ENCODE results near the gene HRAS. TPM values are rescaled to one million over a fixed set of nuclear protein-coding genes. Genes with fewer than 3 reads are reported as not detected.
A peak's percentile ranks its signal among the peaks of the same experiment; 100 is the strongest.

The HRAS gene
- total RNA-seq, 4 donors from 2014 or later: 56.7 to 106 (median 85.2) TPM

DNA sequence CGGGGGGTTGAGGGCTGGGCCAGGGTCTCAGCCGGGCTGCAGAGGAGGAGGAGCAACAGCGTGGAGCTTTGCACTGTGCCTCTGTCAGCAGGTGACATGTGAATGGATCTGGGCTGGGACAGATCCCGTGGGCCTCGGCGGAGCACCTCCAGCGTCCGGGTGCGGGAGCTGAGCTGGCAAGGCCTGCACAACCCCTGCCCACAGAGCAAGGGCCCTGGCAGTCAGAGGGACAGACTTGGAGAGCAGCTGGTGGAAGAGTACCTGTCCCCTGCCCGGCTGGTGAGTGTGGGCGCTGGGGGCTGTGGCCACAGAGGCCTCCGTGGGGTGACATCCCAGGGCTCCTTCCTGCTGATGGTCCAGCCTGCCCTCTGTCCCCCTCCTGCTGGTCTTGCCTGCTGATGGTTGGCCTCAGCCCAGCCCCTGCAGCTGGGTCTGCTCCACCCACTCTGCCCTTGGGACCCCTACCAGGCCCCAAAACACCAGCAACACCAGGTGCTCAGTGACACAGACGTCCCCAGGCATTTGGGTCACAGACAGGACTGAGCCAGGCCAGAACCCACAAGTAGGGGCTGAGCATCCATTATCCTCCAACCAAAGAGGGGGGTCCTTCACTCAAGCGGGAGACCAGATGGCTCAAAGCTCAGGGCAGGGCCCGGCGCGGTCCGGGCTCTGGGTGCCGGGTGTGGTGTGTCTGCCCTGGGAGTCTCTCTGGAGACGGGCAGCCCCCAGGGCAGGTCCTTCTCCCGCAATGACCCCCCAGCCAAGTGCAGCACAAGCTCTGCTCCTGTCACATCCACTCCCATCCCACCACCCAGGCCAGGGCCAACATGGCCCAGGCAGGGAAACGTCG, 5.4 kb upstream of the HRAS start:
- intact Hi-C loops (cut with DNase I): no loop called here
- Histone ChIP-seq H3K27me3 (no peaks in the 10 kb centered on the region), H3K27ac (no peak overlapping the region), H3K9me3 (no peaks in the 10 kb centered on the region), H3K4me3 (no peak overlapping the region), H3K4me1 (peaks cover 19 to 33% (median 20%) of the 10 kb centered on the region in 3 donors), H3K36me3 (no peaks in the 10 kb centered on the region)
- 93 to 100% methylated on average over 3 to 4 of the region's 23 CpGs for WGBS, 2 donors
- TF ChIP-seq, protein P1, sequence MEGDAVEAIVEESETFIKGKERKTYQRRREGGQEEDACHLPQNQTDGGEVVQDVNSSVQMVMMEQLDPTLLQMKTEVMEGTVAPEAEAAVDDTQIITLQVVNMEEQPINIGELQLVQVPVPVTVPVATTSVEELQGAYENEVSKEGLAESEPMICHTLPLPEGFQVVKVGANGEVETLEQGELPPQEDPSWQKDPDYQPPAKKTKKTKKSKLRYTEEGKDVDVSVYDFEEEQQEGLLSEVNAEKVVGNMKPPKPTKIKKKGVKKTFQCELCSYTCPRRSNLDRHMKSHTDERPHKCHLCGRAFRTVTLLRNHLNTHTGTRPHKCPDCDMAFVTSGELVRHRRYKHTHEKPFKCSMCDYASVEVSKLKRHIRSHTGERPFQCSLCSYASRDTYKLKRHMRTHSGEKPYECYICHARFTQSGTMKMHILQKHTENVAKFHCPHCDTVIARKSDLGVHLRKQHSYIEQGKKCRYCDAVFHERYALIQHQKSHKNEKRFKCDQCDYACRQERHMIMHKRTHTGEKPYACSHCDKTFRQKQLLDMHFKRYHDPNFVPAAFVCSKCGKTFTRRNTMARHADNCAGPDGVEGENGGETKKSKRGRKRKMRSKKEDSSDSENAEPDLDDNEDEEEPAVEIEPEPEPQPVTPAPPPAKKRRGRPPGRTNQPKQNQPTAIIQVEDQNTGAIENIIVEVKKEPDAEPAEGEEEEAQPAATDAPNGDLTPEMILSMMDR (IDR thresholded peaks at IDR 0.05): no peak
- no peak for TF ChIP-seq POLR2A (IDR thresholded peaks at IDR 0.05)
- DNase-seq: no peak

DNA sequence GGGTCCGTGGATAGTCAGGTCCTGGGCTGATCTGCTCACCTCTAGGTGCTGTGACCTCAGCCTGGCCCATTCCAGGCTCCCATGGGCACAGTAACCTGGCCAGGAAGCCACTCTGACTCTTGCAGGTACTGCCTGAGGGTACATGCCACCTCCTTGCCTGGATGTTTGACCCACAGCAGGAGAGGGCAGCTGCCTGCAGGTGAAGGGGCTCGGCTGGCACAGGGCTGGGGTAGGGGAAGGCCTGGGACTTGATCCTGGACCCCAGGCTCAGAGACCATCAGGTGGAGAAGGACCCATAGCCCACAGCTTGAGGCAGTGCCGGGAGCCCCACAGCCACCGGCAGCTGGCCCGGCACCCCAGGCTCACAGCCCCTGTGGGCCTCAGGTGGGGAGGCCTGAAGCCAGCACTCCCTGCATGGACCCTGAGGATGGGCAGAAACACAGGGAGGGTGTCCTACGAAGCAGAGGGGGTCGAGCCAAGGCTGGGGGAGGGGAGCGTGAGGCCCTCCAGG, 4.7 kb upstream of the HRAS start:
- H3K27ac ChIP-seq: no peak overlapping the region
- peaks cover 20 to 34% (median 20%) of the 10 kb centered on the region in 3 donors for H3K4me1 ChIP-seq
- H3K36me3 ChIP-seq: no peaks in the 10 kb centered on the region
- no peak for TF ChIP-seq POLR2A (IDR thresholded peaks at IDR 0.05)
- no peaks in the 10 kb centered on the region for H3K27me3 ChIP-seq
- no peak overlapping the region for H3K4me3 ChIP-seq
- 63 to 80% methylated on average over 1 of the region's 8 CpGs for WGBS, 2 donors
- intact Hi-C loops (cut with DNase I): no loop called here
- H3K9me3 ChIP-seq: no peaks in the 10 kb centered on the region
- DNase-seq: no peak

DNA sequence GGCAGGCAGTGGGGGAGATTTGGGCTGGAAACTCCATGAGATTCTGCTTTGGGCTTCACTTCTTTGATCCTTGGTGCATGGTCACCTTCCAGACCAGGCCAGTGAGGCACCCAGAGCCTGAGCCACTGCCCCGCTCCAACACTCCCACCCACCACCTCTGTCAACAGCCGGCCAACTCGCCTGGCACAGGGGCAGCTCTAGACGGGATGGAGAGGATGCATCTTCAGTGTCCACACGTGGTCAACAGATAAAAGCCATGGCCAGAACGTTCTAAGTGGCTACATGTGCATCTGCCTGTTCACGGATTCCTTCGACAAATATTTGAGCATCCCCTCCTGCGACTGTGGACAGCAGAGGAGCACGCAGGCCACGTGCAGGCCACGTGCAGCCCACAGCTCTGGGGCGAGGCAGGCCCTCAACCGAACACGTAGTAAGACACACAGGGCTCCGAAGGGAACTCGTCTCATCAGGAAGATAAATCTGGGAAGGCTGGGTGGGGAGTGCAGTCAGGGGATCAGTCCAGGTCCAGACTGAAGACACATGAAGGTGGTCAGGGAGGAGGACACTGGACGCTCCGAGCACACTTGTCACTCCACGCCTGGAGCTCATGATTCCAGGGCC, 3.2 kb upstream of the HRAS start:
- intact Hi-C loops (cut with DNase I): no loop called here
- peaks cover under 1 to 8% (median 3%) of the 10 kb centered on the region in 3 donors for H3K36me3 ChIP-seq
- TF ChIP-seq, protein P1 (IDR thresholded peaks at IDR 0.05): no peak
- TF ChIP-seq POLR2A (IDR thresholded peaks at IDR 0.05): no peak
- no peaks in the 10 kb centered on the region for H3K27me3 ChIP-seq
- DNase-seq: no peak
- H3K9me3 ChIP-seq: no peaks in the 10 kb centered on the region
- WGBS, 2 donors: 91 to 94% methylated on average over 11 to 13 of the region's 20 CpGs
- peaks cover 29 to 39% (median 30%) of the 10 kb centered on the region in 3 donors for H3K4me1 ChIP-seq
- H3K27ac ChIP-seq: no peak overlapping the region
- no peak overlapping the region for H3K4me3 ChIP-seq

DNA sequence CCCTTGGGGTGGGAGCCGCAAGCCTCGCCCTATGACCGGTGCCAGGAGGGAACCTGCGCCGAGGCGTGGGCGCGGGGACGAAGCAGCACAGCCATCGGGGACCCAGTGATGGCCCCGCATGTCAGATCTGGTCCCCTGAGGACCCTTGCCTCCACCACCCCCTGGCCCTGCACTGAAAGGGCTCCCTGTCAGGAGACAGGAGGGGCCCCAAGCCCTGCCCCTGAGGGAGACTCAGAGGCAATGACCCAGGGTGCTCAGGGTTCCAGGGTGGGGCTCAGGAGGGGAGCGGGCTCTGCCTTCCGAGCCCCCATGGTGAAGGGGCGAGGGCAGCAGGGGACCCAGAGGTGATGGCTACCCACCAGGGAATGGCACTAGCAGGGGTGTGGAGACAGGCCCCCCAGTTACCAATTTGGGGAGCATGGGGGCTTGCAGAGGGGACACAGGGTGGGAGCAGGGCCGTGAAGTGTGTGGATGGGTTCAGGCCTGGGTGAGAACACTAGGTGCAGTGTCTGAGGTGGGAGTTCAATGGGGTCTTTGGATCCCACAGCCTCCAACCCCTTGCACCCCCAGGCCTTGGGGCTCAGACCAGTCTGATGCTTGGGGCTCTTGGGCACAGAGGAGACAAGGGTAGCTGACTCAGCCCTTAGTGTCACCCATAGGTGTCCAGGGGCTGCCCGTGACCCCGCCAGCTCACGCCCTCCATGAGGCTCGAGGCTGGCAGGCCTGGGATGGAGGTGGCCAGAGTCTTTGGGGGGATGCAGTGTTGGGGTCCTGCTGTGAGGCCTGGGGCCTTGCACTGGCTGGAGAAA, 2.5 kb upstream of the HRAS start:
- Histone ChIP-seq H3K36me3 (peaks cover 8 to 15% (median 10%) of the 10 kb centered on the region in 3 donors), H3K27me3 (no peaks in the 10 kb centered on the region), H3K27ac (peak overlapping the region in 2 of 4 donors; percentile 29 to 94), H3K4me1 (peaks cover 36 to 47% (median 38%) of the 10 kb centered on the region in 3 donors), H3K4me3 (peak overlapping the region; percentile 12 to 96 (median 92)), H3K9me3 (no peaks in the 10 kb centered on the region)
- intact Hi-C loops (cut with DNase I): no loop called here
- WGBS, 2 donors: 80% methylated on average over 1 of the region's 19 CpGs; no CpG with 5 or more reads in 1 of the 2 donors
- DNase-seq: no peak
- TF ChIP-seq, protein P1 (IDR thresholded peaks at IDR 0.05): no peak
- TF ChIP-seq POLR2A (IDR thresholded peaks at IDR 0.05): no peak

All from esophagus squamous epithelium (tissue), 5 donors.